Lung (tissue), 12 donors: ENCODE measurements around the gene GATB. TPM values are rescaled to one million over a fixed set of nuclear protein-coding genes. Genes with fewer than 3 reads are reported as not detected.

Experiments used
- ATAC-seq: fragments of 200-7000 bp; cut with Tn5 transposase; one replicate; pipeline ENCODE4 v1.9.1; 2020; ENCODE audit warnings: moderate number of reproducible peaks; ENCODE audit not compliant: insufficient read depth, low FRiP score
- DNase-seq, 3 donors: peaks; one replicate each; pipeline ENCODE4 v3.0.0-alpha.2; 2013 to 2017
- H3K27ac ChIP-seq, 2 donors: one replicate each; pipeline ENCODE4 v1.5.1; 2013; ENCODE audit warnings: mild to moderate bottlenecking in 2 of 2, moderate library complexity in 2 of 2, control low read depth in 1 of 2, inconsistent platforms in 1 of 2, low read depth in 1 of 2, low read length in 1 of 2
- H3K27me3 ChIP-seq, 3 donors: one replicate each; pipeline ENCODE4 v1.5.1; 2013; ENCODE audit warnings: low read length in 2 of 3; ENCODE audit not compliant: control insufficient read depth in 3 of 3, insufficient read depth in 3 of 3
- H3K36me3 ChIP-seq, 4 donors: one replicate each; pipeline ENCODE4 v1.5.1; 2013; ENCODE audit warnings: low read length in 4 of 4, mild to moderate bottlenecking in 1 of 4, moderate library complexity in 1 of 4; ENCODE audit not compliant: control insufficient read depth in 4 of 4, insufficient read depth in 4 of 4
- H3K4me1 ChIP-seq, 5 donors: one replicate each; pipeline ENCODE4 v1.5.1; 2013; ENCODE audit warnings: low read length in 5 of 5, mild to moderate bottlenecking in 2 of 5, moderate library complexity in 1 of 5; ENCODE audit not compliant: control insufficient read depth in 5 of 5, insufficient read depth in 5 of 5
- H3K4me3 ChIP-seq: one replicate; pipeline ENCODE4 v1.5.1; 2013; ENCODE audit warnings: mild to moderate bottlenecking, control low read depth, moderate library complexity
- H3K9ac ChIP-seq, 2 donors: one replicate each; pipeline ENCODE4 v1.5.1; 2013; ENCODE audit warnings: low read length in 2 of 2, control low read depth in 1 of 2; ENCODE audit not compliant: insufficient read depth in 1 of 2
- H3K9me3 ChIP-seq, 4 donors: one replicate each; pipeline ENCODE4 v1.5.1; 2013; ENCODE audit warnings: low read length in 3 of 4, mild to moderate bottlenecking in 1 of 4, moderate library complexity in 1 of 4; ENCODE audit not compliant: control insufficient read depth in 4 of 4, insufficient read depth in 3 of 4
- WGBS, 2 donors: extraction: QIAGEN DNeasy Blood & Tissue Kit; methylation state at CpG; one replicate each; pipeline ENCODE4 v1.1.7; 2013; 5-methylcytosine and 5-hydroxymethylcytosine counted together
- polyA plus RNA-seq, 2 donors: library from polyadenylated mRNA; stranded (reverse); fragments of 200-250 nt; gene quantifications; one replicate each; pipeline ENCODE4 v1.2.1, GENCODE V29; 2013
- total RNA-seq, 2 donors: library from RNA; depleted of rRNA in 1 of 2; stranded (reverse); fragments of >200 nt in 1 of 2; gene quantifications; one replicate each; pipeline ENCODE4 v1.2.1, GENCODE V29; 2014 to 2021
- TF ChIP-seq, protein P1 (sequence below): IDR thresholded peaks from 2 replicates; pipeline ENCODE4 v1.5.1; 2012; ENCODE audit warnings: mild to moderate bottlenecking; ENCODE audit errors: control extremely low read depth, extremely low read depth
- donor health status: control.
- donor health status: control.
- donor health status: Bipolar disorder and iron deficiency.
- donor health status: healthy.
- donor health status: DM: yes; HTN: yes; CAD: no.

Gene GATB
- total and polyA plus RNA-seq, 4 donors, result 11.0 to 18.4 (median 15.6) TPM

DNA sequence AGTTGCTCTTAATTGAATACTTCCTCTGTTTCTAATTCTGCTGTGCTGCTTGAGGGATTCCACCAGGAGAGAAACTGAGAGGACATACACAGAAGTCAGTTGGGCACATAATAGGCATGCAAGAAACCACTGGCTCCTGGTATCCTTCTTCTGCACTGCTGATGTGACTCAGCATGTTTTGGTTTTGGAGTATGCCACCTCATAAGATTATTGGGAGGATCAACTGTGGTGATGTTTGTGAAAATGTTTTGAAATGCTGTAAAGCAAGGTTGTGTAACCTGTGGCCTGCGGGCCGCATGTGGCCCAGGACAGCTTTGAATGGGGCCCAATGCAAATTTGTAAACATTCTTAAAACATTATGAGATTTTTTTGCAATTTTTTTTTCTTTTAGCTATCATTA lies 119.6 kb downstream of the GATB start:
- TF ChIP-seq, protein P1, sequence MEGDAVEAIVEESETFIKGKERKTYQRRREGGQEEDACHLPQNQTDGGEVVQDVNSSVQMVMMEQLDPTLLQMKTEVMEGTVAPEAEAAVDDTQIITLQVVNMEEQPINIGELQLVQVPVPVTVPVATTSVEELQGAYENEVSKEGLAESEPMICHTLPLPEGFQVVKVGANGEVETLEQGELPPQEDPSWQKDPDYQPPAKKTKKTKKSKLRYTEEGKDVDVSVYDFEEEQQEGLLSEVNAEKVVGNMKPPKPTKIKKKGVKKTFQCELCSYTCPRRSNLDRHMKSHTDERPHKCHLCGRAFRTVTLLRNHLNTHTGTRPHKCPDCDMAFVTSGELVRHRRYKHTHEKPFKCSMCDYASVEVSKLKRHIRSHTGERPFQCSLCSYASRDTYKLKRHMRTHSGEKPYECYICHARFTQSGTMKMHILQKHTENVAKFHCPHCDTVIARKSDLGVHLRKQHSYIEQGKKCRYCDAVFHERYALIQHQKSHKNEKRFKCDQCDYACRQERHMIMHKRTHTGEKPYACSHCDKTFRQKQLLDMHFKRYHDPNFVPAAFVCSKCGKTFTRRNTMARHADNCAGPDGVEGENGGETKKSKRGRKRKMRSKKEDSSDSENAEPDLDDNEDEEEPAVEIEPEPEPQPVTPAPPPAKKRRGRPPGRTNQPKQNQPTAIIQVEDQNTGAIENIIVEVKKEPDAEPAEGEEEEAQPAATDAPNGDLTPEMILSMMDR, result no peak
- DNase-seq (no peak), ATAC-seq (no peak)
- no peak overlapping the region for H3K27ac ChIP-seq
- H3K9me3 ChIP-seq, result no peaks in the 10 kb centered on the region
- H3K36me3 ChIP-seq, result peaks cover 0 to 1% (median 0%) of the 10 kb centered on the region in 4 donors
- no peaks in the 10 kb centered on the region for H3K4me1 ChIP-seq
- no peak overlapping the region for H3K9ac ChIP-seq
- H3K27me3 ChIP-seq, result no peaks in the 10 kb centered on the region
- 27 to 60% methylated on average over 2 of the region's 2 CpGs for WGBS, 2 donors
- no peak overlapping the region for H3K4me3 ChIP-seq

DNA sequence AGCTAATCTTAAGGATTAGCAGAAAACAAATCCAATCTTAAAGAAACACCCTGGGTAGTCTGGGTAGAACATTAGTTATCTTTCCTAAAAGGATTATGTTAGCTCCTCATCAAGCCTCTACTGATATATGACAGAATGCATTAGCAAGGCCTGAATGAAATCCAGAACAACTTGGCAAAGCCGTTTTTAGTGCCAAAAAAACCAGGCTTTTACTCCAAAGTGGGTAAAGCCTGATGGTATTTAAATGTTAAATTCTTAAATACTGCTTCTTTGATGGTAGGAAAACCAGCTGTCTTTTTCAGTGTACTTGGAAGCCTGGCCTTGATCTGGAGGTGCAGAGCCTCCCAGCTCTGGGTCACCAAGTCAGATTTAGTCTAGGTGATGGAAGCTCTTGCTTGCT lies 120.4 kb downstream of the GATB start:
- H3K27ac ChIP-seq, result no peak overlapping the region
- no peaks in the 10 kb centered on the region for H3K27me3 ChIP-seq
- no peak for DNase-seq
- no peak for ATAC-seq
- no peaks in the 10 kb centered on the region for H3K4me1 ChIP-seq
- H3K4me3 ChIP-seq, result no peak overlapping the region
- H3K36me3 ChIP-seq, result peaks cover 0 to 1% (median 0%) of the 10 kb centered on the region in 4 donors
- TF ChIP-seq, protein P1, result no peak
- no peak overlapping the region for H3K9ac ChIP-seq
- WGBS, 2 donors, result 69 to 84% methylated on average over 1 of the region's 1 CpG
- no peaks in the 10 kb centered on the region for H3K9me3 ChIP-seq

DNA sequence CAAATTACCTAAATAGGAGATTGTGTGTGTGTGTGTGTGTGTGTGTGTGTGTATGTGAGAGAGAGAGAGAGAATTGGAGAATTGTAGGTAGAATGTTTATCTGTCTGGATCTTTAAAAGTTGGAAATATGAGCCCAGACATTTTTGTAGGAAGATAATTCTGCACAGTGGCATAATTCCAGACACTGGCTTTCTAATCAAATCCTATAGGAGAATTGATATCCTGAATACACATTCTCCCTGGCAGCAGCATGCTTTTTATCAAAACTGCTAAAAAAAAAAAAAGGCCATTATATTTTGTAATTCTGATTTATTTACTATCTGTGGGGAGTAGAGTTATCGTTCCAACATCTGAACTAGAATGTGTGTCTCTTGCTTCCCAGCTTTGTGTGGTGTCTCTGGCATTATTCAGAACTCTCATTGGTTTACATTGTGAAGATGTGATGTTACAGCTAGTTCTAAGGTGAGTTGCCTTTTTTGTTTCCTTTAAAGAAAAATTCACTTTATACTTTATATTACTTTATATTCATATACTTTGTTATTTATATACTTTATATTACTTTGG lies 122.4 kb downstream of the GATB start:
- no peaks in the 10 kb centered on the region for H3K4me1 ChIP-seq
- no peaks in the 10 kb centered on the region for H3K27me3 ChIP-seq
- WGBS, 2 donors, result 80 to 86% methylated on average over 1 of the region's 1 CpG
- no peak overlapping the region for H3K9ac ChIP-seq
- ATAC-seq (no peak), DNase-seq (no peak)
- peaks cover 0 to 1% (median 0%) of the 10 kb centered on the region in 4 donors for H3K36me3 ChIP-seq
- no peak overlapping the region for H3K4me3 ChIP-seq
- H3K27ac ChIP-seq, result no peak overlapping the region
- H3K9me3 ChIP-seq, result no peaks in the 10 kb centered on the region
- TF ChIP-seq, protein P1, result no peak

DNA sequence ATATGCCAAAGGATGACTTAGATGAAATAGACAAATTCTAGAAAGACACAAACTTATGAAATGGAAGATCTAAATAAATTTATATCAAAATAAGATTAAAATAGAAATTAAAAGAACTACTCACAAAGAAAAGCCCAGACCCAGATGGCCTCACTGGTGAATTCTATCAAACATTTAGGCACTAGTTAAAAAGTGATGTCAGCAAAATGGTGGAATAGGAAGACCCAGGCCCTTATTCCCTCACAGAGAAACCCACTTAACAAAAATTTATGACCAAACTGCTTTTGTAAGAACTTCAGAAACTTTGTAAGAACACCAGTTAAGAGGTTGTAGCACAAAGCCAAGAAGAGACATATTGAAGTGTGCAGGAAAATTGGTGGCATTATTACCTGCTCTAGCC lies 129.5 kb downstream of the GATB start:
- Histone ChIP-seq H3K9me3 (no peaks in the 10 kb centered on the region), H3K4me1 (no peaks in the 10 kb centered on the region), H3K27me3 (peaks cover 0 to 2% (median 0%) of the 10 kb centered on the region in 3 donors), H3K36me3 (no peaks in the 10 kb centered on the region), H3K4me3 (no peak overlapping the region), H3K27ac (no peak overlapping the region), H3K9ac (no peak overlapping the region)
- TF ChIP-seq, protein P1, result no peak
- no peak for DNase-seq
- ATAC-seq, result no peak
